A549 (cell line): Measurements from ENCODE around the gene SPPL2C.

Experiments used
- BHLHE40 ChIP-seq: IDR thresholded peaks from 2 replicates; pipeline ENCODE4 v1.6.1; 2012; ENCODE audit warnings: low read depth, low read length, inconsistent platforms
- EP300 ChIP-seq, 2 experiments: fragments of >200 bp; sonication (Bioruptor Twin); formaldehyde crosslinking; IDR thresholded peaks; 2 replicates in 1 of 2; 3 replicates in 1 of 2; pipeline ENCODE4 v1.6.1; 2016 to 2017
- ESRRA ChIP-seq: fragments of 150-350 bp; IDR thresholded peaks from 2 replicates; pipeline ENCODE4 v1.6.1; 2014; ENCODE audit warnings: mild to moderate bottlenecking, low read length, borderline replicate concordance
- NFE2L2 ChIP-seq: fragments of 150-350 bp; conservative IDR thresholded peaks from 2 replicates; pipeline ENCODE4 v1.6.1; 2014; ENCODE audit warnings: low read length
- POLR2A ChIP-seq: IDR thresholded peaks from 2 replicates; pipeline ENCODE4 v1.6.1; 2012; ENCODE audit warnings: mild to moderate bottlenecking, low read length
- ZSCAN20 ChIP-seq: fragments of 250-450 bp; sonication (Bioruptor Pico); IDR thresholded peaks from 2 replicates; pipeline ENCODE4 v1.8.0; 2022; ENCODE audit warnings: mild to moderate bottlenecking, moderate library complexity
- TF ChIP-seq, protein P1 (sequence below): fragments of >200 bp; sonication (Bioruptor Twin); formaldehyde crosslinking; IDR thresholded peaks from 3 replicates; pipeline ENCODE4 v1.5.1; 2016
- TF ChIP-seq, protein P2 (sequence below): IDR thresholded peaks from 2 replicates; pipeline ENCODE4 v1.6.1; 2012; ENCODE audit warnings: low read depth, borderline replicate concordance

- TF ChIP-seq BHLHE40 (no peak), NFE2L2 (no peak), EP300 (IDR thresholded peaks at IDR 0.05) (no peak), POLR2A (no peak), ESRRA (no peak), ZSCAN20 (CRISPR knock-in tag) (no peak)
- TF ChIP-seq, protein P1, sequence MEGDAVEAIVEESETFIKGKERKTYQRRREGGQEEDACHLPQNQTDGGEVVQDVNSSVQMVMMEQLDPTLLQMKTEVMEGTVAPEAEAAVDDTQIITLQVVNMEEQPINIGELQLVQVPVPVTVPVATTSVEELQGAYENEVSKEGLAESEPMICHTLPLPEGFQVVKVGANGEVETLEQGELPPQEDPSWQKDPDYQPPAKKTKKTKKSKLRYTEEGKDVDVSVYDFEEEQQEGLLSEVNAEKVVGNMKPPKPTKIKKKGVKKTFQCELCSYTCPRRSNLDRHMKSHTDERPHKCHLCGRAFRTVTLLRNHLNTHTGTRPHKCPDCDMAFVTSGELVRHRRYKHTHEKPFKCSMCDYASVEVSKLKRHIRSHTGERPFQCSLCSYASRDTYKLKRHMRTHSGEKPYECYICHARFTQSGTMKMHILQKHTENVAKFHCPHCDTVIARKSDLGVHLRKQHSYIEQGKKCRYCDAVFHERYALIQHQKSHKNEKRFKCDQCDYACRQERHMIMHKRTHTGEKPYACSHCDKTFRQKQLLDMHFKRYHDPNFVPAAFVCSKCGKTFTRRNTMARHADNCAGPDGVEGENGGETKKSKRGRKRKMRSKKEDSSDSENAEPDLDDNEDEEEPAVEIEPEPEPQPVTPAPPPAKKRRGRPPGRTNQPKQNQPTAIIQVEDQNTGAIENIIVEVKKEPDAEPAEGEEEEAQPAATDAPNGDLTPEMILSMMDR, result no peak
- TF ChIP-seq, protein P2, sequence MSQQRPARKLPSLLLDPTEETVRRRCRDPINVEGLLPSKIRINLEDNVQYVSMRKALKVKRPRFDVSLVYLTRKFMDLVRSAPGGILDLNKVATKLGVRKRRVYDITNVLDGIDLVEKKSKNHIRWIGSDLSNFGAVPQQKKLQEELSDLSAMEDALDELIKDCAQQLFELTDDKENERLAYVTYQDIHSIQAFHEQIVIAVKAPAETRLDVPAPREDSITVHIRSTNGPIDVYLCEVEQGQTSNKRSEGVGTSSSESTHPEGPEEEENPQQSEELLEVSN, result no peak
Measured at GRCh38 chr17:45824901-45825492, 19.7 kb upstream of the SPPL2C start.
